Activated T-helper 2 cell treated with anti-CD3 and anti-CD28 coated beads, Interferon-gamma antibody, Interleukin-2, Interleukin-4, amounts not matched to agents 10 μg/mL and 5 μg/mL and 100 μg/mL, durations not matched to agents 14 hours and 24 hours and 36 hours (primary cell): ENCODE results near the gene FBLN5. TPM values are rescaled to one million over a fixed set of nuclear protein-coding genes. Genes with fewer than 3 reads are reported as not detected.

ENCODE experiments used
- DNase-seq: peaks from one replicate; pipeline ENCODE4 v3.0.0; 2021; ENCODE audit warnings: low spot score
- H3K27ac Mint-ChIP-seq: one replicate; pipeline ENCODE4 v1.8.0; 2021; ENCODE audit warnings: mixed read lengths
- H3K27me3 Mint-ChIP-seq: one replicate; pipeline ENCODE4 v1.8.0; 2021; ENCODE audit warnings: low read depth, mixed read lengths
- H3K36me3 Mint-ChIP-seq: one replicate; pipeline ENCODE4 v1.8.0; 2021; ENCODE audit warnings: low read depth, mixed read lengths
- H3K4me1 Mint-ChIP-seq: one replicate; pipeline ENCODE4 v1.8.0; 2021; ENCODE audit warnings: low read depth, mixed read lengths
- H3K4me3 Mint-ChIP-seq: one replicate; pipeline ENCODE4 v1.8.0; 2021; ENCODE audit warnings: low read depth, mild to moderate bottlenecking, moderate library complexity, mixed read lengths
- H3K9me3 Mint-ChIP-seq: one replicate; pipeline ENCODE4 v1.8.0; 2021; ENCODE audit warnings: mixed read lengths
- intact Hi-C: fragments of 100-400 bp; cut with micrococcal nuclease; formaldehyde crosslinking; loops from one replicate; pipeline ENCODE4 v1.15.1; 2023
- total RNA-seq: library from RNA; stranded (reverse); gene quantifications from 2 replicates; pipeline ENCODE4 v1.2.3, GENCODE V29; 2022

FBLN5 gene
- total RNA-seq, 1 donor from 2014 or later = 6.4 TPM

DNA sequence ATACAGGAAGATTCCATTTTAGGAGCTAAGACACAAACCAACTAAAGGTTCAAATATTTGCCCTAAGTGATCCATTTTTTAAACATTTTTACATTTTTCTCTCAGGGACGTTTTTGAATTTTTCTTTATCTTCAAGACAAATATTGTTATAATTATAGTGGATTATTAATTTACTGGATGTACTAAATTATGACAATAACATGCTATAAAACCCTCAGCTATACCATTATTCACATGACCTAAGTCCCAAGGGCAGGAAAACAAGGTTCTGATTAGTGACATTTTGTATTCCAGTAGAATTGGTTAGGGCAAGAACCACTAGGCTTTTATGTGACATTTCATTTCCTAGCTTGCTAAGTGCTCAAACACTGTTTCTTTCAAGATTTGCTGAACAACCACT lies 16.5 kb upstream of the FBLN5 start:
- H3K27ac Mint-ChIP-seq = no peak overlapping the region
- DNase-seq = no peak
- intact Hi-C loops = no loop called here
- H3K9me3 Mint-ChIP-seq = no peaks in the 10 kb centered on the region
- H3K4me1 Mint-ChIP-seq = peaks cover 29% of the 10 kb centered on the region
- H3K36me3 Mint-ChIP-seq = peaks cover 17% of the 10 kb centered on the region
- H3K4me3 Mint-ChIP-seq = no peak overlapping the region
- no peaks in the 10 kb centered on the region for H3K27me3 Mint-ChIP-seq

DNA sequence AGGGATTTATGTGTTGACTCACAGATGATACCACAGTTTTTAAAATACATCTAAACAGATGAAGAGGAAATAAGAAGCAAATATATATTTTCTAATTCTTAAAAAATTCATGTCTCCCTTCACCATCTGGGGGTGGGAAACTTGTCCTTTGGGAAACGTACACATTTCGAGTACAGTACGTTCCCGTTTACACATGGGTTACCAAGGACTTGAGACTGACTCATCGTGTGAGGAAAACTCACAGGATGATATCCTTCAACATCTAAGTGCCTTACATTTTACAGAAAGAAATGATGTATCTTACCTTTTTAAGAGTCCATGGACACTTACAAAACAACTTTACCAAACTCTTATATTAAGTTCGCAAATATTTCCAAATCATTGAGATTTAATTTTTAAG lies 16.0 kb upstream of the FBLN5 start:
- no peak overlapping the region for H3K27ac Mint-ChIP-seq
- H3K4me3 Mint-ChIP-seq = no peak overlapping the region
- H3K9me3 Mint-ChIP-seq = no peaks in the 10 kb centered on the region
- intact Hi-C loops = no loop called here
- peaks cover 12% of the 10 kb centered on the region for H3K36me3 Mint-ChIP-seq
- H3K4me1 Mint-ChIP-seq = peaks cover 24% of the 10 kb centered on the region
- no peak for DNase-seq
- H3K27me3 Mint-ChIP-seq = no peaks in the 10 kb centered on the region

DNA sequence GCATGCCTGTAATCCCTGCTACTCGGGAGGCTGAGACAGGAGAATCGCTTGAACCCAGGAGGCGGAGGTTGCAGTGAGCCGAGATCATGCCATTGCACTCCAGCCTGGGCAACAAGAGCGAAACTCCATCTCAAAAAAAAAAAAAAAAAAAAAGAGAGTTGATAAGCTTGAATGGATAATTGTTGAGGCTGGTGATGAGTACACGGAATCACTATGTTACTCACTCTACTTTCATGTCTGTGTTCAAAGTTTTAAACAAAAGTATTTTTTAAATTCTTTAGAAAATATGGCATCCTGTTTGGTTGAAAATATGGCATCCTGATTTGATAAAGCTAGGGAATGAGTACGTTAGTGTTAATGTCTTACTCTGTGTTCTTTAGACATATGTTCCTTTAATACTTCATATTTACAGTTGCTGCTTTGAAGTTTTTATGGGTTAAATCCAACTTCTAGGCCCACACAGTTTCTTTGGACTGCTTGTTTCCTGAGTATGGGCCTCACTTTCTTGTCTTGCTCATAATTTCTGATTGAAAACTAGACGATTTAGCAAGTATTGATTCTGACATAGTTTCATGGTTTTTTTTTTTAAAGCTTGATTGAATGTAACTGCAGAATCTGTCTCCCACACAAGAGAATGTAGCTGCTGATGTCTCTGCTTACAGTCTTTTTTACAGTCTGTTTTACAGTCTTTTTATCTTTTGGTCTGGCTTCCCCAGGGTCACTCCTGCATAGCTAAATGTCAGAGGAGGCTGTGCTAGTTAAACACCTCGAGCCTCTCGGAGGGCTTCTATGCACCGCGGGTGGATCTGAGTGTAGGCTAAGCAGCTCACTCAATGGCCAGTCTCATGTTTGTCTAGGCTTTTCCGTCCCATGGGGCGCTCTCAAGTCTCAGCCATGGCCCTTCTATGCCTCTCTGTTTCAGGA lies 14.1 kb upstream of the FBLN5 start:
- Mint-ChIP-seq H3K27me3 (no peaks in the 10 kb centered on the region), H3K4me1 (peaks cover 16% of the 10 kb centered on the region), H3K27ac (peak overlapping the region; percentile 83), H3K9me3 (no peaks in the 10 kb centered on the region), H3K4me3 (no peak overlapping the region), H3K36me3 (peaks cover 5% of the 10 kb centered on the region)
- intact Hi-C loops = loop anchor here (1.0 to 2.0 kb wide), 2 partner anchors 15 to 19 kb away; no protein-coding TSS in a partner anchor
- DNase-seq = no peak

DNA sequence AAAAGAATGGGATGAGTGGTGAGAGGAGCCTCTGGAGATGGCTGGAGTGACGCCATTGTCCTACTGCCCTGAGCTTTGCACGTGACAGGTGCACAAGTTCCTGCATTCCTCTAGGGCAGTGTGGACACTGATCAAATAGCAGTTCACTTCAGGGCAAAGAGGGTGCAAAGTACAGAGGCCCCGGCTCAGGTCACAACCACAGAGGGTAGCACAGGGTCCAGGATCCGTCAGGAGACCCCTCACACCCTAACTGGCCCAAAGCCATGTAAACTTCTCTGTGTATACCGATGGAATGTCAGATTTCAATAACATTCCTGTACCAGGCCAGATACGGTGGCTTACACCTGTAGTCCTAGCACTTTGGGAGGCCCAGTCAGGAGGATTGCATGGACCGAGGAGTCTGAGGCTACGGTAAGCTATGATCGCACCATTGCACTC lies 10.4 kb upstream of the FBLN5 start:
- no peaks in the 10 kb centered on the region for H3K36me3 Mint-ChIP-seq
- H3K9me3 Mint-ChIP-seq = no peaks in the 10 kb centered on the region
- peaks cover 11% of the 10 kb centered on the region for H3K4me1 Mint-ChIP-seq
- no peak overlapping the region for H3K27ac Mint-ChIP-seq
- intact Hi-C loops = no loop called here
- no peaks in the 10 kb centered on the region for H3K27me3 Mint-ChIP-seq
- no peak for DNase-seq
- H3K4me3 Mint-ChIP-seq = no peak overlapping the region

DNA sequence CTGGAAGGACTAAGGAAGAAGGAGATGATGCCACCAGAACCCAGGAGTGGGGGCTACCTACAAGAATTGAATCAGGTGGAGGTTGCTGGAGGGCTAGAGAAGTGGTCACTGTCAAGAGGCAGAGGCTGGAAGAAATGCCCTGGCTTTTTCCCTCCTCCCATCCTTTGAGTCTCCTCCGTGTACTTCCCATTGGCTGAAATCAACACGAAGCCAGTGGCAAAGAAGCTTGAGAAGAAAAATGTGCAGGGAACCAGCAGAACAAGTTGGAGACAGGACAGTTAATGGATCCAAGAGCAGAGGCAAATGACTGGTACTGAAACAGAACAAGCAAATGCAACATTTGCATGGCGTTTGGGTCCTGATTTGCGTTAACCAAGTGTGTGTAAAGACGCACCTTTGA lies 9.1 kb upstream of the FBLN5 start:
- no peak for DNase-seq
- Mint-ChIP-seq H3K4me3 (no peak overlapping the region), H3K4me1 (peaks cover 2% of the 10 kb centered on the region), H3K36me3 (no peaks in the 10 kb centered on the region), H3K27ac (no peak overlapping the region), H3K27me3 (peaks cover 3% of the 10 kb centered on the region), H3K9me3 (no peaks in the 10 kb centered on the region)
- intact Hi-C loops = no loop called here

DNA sequence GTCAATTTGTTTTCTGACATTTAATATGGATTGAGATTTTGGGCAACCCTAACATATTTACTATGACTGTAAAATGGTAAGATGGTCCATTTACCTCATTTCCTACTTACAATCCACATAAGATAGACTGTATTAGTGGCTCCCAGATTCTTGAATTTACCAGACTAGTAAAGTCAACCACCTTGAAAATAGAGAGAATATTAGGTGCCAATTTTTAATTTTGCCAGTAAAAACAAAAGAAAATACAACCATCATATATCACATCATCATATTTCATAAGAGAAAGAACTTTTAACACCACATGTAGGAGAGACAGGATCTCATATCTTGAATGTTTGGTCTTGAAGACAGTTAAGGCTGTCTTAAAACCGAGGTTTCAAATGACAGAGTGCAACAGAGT lies 7.7 kb upstream of the FBLN5 start:
- Mint-ChIP-seq H3K27ac (no peak overlapping the region), H3K4me3 (no peak overlapping the region), H3K9me3 (no peaks in the 10 kb centered on the region), H3K4me1 (no peaks in the 10 kb centered on the region), H3K27me3 (peaks cover 8% of the 10 kb centered on the region), H3K36me3 (no peaks in the 10 kb centered on the region)
- intact Hi-C loops = no loop called here
- no peak for DNase-seq

DNA sequence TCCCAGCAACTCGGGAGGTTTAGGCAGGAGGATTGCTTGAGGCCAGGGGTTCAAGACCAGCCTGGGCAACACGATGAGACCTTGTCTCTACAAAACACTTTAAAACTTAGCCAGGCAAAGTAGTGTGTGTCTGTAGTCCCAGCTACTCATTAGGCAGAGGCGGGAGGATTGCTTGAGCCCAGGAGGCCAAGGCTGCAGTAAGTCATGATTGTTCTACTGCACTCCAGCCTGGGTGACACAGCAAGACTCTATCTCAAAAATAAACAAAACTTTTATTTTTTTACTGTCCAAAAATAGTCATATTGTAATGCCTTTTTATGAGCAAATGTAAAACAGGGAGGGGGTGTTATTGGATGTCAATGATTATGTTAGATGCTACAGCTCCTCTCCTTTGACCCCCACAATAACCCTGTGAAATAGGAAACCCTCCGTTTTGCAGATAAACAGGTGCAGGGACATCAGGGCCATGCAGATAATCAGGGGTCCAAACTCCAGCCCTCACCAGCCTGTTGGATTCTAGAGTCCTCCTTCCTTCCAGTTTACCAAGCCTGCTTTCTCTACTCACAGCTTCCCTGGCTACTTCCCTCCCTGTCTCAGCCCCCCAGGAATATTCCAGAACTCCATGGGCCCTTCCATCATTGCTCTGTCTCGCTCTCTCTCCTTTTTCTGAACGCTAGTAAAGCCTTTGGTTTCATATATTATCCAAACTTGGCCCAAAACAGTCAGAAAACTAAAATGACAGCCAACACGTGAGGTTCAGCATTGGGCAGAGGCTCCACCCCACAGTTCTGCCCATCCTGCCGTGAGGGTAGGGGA lies 5.9 kb upstream of the FBLN5 start:
- Mint-ChIP-seq H3K27ac (no peak overlapping the region), H3K4me3 (no peak overlapping the region), H3K36me3 (no peaks in the 10 kb centered on the region), H3K27me3 (peaks cover 16% of the 10 kb centered on the region), H3K4me1 (no peaks in the 10 kb centered on the region), H3K9me3 (no peaks in the 10 kb centered on the region)
- intact Hi-C loops = no loop called here
- no peak for DNase-seq

DNA sequence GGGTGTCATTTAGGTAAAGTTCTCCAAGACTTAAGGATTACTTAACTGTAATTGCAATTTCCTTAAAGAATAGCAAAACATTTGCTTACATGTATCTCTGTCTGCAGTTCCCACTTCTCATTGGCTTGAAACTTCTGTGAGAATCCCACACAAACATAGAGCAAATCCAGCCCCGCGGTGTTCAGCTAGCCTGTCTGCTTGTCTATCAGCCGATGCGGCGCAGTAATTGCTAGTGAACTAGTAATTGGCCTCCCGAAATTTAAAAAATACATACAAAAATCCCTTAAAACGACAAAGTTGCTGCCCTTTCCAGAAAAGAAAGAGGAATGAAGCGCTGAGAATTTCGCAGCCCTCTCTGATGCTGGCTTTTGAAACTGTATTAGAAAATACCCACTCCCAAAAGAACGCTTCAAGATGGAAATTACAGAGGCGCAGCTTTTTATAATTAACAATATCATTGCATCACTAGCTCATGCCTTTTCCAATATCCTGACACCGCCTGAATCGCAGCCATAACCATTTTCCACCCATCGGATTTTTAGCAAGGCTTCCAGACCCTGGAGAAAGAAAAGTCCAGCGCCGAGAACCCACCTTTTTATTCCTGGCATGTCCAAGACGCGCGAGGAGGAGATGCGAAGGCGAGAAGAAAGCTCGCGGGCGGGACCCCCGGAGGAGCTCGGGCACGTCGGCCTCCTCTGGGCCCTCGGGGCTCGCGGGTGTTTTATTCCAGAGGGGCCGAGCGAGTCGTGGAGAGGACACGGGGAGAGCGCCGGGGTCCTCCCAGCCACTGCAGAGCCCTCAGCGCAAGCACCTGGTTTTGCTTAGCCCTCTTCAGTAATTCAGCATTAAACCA lies 646 bp downstream of the FBLN5 start:
- DNase-seq = no peak
- Mint-ChIP-seq H3K9me3 (no peaks in the 10 kb centered on the region), H3K4me1 (peaks cover 9% of the 10 kb centered on the region), H3K4me3 (peak overlapping the region; percentile 86), H3K27ac (no peak overlapping the region), H3K27me3 (peaks cover 25% of the 10 kb centered on the region), H3K36me3 (no peaks in the 10 kb centered on the region)
- intact Hi-C loops = loop anchor here (5.0 kb wide), 1 partner anchor 50 kb away; no protein-coding TSS in a partner anchor

DNA sequence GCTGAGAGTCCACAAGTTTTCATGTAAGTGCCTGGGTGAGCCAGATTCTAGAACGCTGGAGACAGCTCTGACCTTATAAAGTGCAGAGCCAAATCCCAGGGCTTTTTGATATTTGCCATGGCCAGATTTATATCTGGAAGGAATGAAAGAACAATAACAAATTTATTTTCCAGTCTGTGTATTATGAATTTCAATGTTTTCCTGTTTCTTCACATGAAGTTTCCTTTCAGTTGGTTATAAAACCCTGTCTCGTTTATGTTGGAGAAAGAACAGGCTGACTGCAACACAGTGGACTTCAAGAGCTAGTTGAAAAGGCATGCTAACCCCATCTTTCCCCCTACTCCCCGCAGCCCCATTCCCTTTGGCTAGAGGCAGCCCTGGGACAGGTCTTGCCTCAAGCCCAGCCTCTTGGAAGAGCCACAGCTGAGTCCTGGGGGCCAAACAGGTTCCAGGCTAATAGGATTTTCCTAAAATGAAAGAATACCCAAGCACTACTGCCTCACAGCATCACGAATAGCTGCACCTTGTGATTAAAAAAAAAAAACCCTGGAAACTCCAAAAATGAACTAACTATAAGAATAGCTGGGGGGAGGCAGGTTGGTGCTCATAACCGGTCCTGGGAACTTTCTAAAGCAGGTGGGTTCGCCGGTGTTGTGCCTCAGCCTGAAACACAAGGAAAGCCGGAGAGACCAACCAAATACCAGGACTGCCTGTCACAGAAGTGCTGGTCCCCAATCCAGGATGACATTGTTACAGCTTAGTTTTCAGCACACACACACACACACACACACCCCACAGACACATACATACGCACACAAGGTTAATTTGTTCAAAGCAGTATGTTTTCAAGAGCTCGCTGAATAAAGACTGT lies 1.5 kb downstream of the FBLN5 start:
- DNase-seq = no peak
- intact Hi-C loops = loop anchor here (5.0 kb wide), 1 partner anchor 51 kb away; no protein-coding TSS in a partner anchor
- H3K27ac Mint-ChIP-seq = no peak overlapping the region
- H3K9me3 Mint-ChIP-seq = no peaks in the 10 kb centered on the region
- peaks cover 9% of the 10 kb centered on the region for H3K4me1 Mint-ChIP-seq
- no peak overlapping the region for H3K4me3 Mint-ChIP-seq
- peaks cover 25% of the 10 kb centered on the region for H3K27me3 Mint-ChIP-seq
- no peaks in the 10 kb centered on the region for H3K36me3 Mint-ChIP-seq

DNA sequence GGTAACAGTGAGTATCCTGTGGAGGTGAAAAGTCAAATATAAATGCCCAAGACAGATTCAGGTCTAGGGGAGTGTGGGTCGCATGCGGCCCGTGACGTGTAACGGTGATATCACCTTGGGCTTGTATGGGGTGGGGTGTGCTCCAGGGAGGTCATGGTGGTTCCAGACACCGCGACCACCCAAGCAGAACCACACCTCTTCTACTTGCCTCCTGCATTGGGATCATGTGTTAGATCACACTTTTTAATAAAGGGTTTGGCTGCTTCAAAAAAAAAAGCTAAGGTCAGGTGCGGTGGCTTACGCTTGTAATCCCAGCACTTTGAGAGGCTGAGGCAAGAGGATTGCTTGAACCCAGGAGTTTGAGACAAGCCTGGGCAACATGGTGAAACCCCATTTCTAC lies 4.5 kb downstream of the FBLN5 start:
- intact Hi-C loops = no loop called here
- no peak overlapping the region for H3K27ac Mint-ChIP-seq
- H3K36me3 Mint-ChIP-seq = no peaks in the 10 kb centered on the region
- H3K9me3 Mint-ChIP-seq = no peaks in the 10 kb centered on the region
- peaks cover 8% of the 10 kb centered on the region for H3K27me3 Mint-ChIP-seq
- no peak overlapping the region for H3K4me3 Mint-ChIP-seq
- H3K4me1 Mint-ChIP-seq = peaks cover 9% of the 10 kb centered on the region
- no peak for DNase-seq

DNA sequence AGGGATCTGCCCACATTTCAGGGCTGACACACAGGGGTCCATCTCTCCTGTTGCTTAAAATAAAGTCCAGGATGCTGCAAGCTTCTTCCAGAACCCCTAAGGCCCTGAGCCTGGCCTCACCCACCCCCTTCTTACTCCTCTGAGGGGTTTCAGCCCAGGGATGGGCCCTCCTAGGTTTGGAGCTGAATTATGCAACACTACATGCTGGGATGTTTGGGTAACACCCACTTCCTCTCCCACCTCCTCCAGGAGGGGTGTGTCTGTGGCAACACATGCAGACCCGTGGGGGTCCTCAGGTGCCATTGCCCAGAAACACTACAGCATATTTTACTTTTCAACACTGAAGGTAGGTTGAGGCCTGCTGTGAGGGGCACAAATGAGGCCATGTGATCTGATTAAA lies 5.4 kb downstream of the FBLN5 start:
- Mint-ChIP-seq H3K27ac (no peak overlapping the region), H3K9me3 (no peaks in the 10 kb centered on the region), H3K36me3 (no peaks in the 10 kb centered on the region), H3K27me3 (peaks cover 8% of the 10 kb centered on the region), H3K4me3 (no peak overlapping the region), H3K4me1 (peaks cover 9% of the 10 kb centered on the region)
- intact Hi-C loops = no loop called here
- DNase-seq = no peak

DNA sequence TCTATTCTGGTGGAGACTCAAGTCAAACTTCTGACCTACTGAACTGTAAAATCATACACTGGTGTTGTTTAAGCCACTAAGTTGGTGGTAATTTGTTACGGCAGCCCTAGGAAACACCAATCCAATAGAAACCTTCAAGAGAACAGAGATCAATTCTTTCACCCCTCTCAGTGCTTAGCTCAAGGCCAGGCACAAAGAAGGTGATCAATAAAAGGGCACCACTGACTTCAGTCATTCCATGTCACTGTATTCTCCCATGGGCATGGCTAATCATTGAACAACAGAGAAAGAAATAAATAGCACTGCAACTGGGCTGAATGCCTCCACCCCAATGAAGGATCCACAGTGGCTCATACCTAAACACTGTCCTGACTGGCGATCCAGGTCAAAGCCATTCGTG lies 7.3 kb downstream of the FBLN5 start:
- H3K4me1 Mint-ChIP-seq = peaks cover 4% of the 10 kb centered on the region
- no peaks in the 10 kb centered on the region for H3K9me3 Mint-ChIP-seq
- intact Hi-C loops = no loop called here
- H3K36me3 Mint-ChIP-seq = no peaks in the 10 kb centered on the region
- no peak for DNase-seq
- no peak overlapping the region for H3K27ac Mint-ChIP-seq
- H3K4me3 Mint-ChIP-seq = no peak overlapping the region
- no peaks in the 10 kb centered on the region for H3K27me3 Mint-ChIP-seq
